ENCODE measurements around the gene ATG101. TPM values are rescaled to one million over a fixed set of nuclear protein-coding genes. Genes with fewer than 3 reads are reported as not detected.
A peak's percentile ranks its signal among the peaks of the same experiment; 100 is the strongest.

The ATG101 gene
- total RNA-seq, 1 experiment from 2014 or later, result 44.6 TPM

DNA sequence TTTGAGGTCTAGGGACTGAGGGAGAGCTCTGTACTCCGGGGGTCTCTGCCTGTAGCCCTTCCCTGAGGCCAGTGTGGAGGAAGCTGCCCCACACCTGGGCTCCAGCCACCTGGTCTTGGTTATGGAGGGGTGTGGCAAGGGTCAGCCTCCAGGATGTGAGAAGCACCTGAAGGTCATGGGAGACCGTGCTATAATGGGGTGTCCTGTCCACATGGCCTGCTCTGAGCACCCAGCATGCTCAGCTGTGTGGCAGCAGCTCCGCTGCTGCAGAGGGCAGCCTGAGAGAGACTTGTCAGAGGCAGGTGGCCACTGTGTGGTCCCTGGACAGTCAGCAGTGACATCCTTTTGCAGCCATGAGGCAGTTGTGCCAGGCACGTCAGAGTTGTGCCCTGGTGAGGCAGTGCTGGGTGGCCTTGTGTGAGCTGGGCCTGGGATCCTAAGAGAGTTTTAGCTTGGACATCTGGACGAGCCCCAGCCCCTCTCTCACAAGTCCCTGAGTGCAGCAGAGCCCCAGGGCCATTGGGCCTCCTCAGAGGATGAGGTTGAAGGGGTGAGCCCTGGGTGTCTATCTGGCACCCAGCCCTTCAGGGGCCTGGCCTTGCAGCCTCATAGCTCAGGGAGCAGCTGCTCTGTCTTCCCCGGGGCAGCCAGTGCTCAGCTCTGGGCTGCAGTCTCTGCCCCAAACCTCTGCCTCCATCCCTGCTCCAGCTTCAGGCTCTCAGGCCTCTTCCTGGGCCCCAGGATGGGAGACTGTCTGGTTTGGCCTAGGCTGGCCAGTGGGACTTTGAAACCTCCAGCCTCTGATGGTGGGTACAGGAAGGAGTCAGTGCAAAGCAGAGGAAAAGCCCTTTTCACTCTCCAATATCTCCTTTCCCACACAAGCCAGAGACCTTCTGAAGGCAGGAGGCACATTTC, 7.4 kb upstream of the ATG101 start:
- Histone ChIP-seq H3K4me2 (no peak overlapping the region), H3K27ac (no peak overlapping the region), H2AFZ (no peak overlapping the region), H3K9me3 (ENCODE audit: insufficient read depth, low read depth) (no peaks in the 10 kb centered on the region), H3F3A (ENCODE audit: insufficient read depth, low read depth) (no peaks in the 10 kb centered on the region), H3K4me1 (replicated peaks; ENCODE audit: insufficient read depth) (no peaks in the 10 kb centered on the region), H4K20me1 (ENCODE audit: insufficient read depth) (no peaks in the 10 kb centered on the region), H3K4me3 (no peak overlapping the region), H3K79me2 (ENCODE audit: low read depth) (no peaks in the 10 kb centered on the region), H3K36me3 (ENCODE audit: low read depth) (no peaks in the 10 kb centered on the region), H3K9me2 (ENCODE audit: insufficient read depth) (no peaks in the 10 kb centered on the region), H3K27me3 (ENCODE audit: insufficient read depth, low read depth) (peaks cover 6% of the 10 kb centered on the region; the same call in 1 of the 2 replicates)
- ChIA-PET CTCF (no interaction called here), POLR2A (ENCODE audit: unreplicated experiment) (interaction anchor here (1.1 kb wide), 1 partner anchor 11 kb away, joined by 3 read pairs; the partner anchor contains the start of gene NR4A1)
- intact Hi-C loops (cut with micrococcal nuclease; ENCODE audit: unreplicated experiment), result no loop called here
- no peak for DNase-seq
- no TSS peak for BruUV-seq (replicated peaks)
- TF ChIP-seq, protein P1, sequence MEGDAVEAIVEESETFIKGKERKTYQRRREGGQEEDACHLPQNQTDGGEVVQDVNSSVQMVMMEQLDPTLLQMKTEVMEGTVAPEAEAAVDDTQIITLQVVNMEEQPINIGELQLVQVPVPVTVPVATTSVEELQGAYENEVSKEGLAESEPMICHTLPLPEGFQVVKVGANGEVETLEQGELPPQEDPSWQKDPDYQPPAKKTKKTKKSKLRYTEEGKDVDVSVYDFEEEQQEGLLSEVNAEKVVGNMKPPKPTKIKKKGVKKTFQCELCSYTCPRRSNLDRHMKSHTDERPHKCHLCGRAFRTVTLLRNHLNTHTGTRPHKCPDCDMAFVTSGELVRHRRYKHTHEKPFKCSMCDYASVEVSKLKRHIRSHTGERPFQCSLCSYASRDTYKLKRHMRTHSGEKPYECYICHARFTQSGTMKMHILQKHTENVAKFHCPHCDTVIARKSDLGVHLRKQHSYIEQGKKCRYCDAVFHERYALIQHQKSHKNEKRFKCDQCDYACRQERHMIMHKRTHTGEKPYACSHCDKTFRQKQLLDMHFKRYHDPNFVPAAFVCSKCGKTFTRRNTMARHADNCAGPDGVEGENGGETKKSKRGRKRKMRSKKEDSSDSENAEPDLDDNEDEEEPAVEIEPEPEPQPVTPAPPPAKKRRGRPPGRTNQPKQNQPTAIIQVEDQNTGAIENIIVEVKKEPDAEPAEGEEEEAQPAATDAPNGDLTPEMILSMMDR (conservative IDR thresholded peaks at IDR 0.05), result no peak
- TF ChIP-seq EZH2 (IDR thresholded peaks at IDR 0.05; ENCODE audit: low read depth), result no peak

DNA sequence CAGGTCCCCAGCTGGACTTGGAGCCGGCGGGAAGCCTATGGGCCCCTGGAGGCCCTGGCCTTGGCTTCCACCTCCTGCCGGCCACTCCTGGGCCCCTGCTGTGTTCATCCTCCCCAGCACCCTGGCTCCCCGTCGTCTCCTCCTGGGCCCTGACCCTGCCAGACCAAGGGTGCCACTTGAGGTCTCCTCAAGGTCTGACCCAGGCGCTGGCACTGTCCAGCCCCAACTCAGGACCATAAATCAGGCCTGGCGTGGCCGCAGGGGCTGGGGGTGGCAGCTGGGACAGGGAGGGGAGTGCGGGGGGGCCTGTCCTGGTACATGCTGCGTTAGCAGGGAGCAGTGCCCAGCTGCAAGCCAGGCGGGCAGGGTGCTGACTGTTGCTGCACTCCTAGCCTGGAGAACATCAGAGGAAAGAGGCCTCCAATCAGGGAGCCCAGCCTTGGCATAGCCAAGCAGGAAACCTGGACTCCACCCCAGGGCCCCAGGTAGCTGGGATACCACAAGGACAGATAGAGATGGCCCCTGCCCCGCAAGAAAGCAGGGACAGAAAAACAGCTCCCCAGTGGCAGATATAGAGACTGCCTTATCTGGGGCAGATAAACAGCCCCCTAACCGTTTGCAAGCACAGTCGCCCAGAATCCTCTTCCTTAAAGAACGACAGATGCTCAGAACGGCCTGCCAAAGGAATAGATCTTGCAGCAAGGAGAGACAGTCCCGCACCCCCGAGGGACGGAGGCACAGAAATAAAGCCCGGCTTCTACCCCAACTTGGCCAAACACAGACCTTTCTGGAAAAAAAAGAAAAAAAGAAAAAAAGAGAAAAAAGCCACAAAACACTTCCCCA, 6.5 kb upstream of the ATG101 start:
- Histone ChIP-seq H3K4me3 (no peak overlapping the region), H3K4me1 (replicated peaks; ENCODE audit: insufficient read depth) (no peaks in the 10 kb centered on the region), H3K27me3 (ENCODE audit: insufficient read depth, low read depth) (peaks cover 6% of the 10 kb centered on the region; the same call in 1 of the 2 replicates), H3K79me2 (ENCODE audit: low read depth) (no peaks in the 10 kb centered on the region), H2AFZ (no peak overlapping the region), H3K27ac (no peak overlapping the region), H3K9me3 (ENCODE audit: insufficient read depth, low read depth) (no peaks in the 10 kb centered on the region), H4K20me1 (ENCODE audit: insufficient read depth) (no peaks in the 10 kb centered on the region), H3K4me2 (no peak overlapping the region), H3K36me3 (ENCODE audit: low read depth) (no peaks in the 10 kb centered on the region), H3F3A (ENCODE audit: insufficient read depth, low read depth) (no peaks in the 10 kb centered on the region), H3K9me2 (ENCODE audit: insufficient read depth) (no peaks in the 10 kb centered on the region)
- CTCF ChIA-PET, result interaction anchor here (0.9 kb wide), 1 partner anchor 38 kb away, joined by 3 read pairs; no protein-coding TSS in a partner anchor
- intact Hi-C loops (cut with micrococcal nuclease; ENCODE audit: unreplicated experiment), result no loop called here
- POLR2A ChIA-PET (ENCODE audit: unreplicated experiment), result interaction anchor here (0.5 to 1.1 kb wide), 2 partner anchors 12 to 402 kb away, joined by 3 read pairs; partner anchors contain the start of gene NR4A1
- TF ChIP-seq, protein P1 (conservative IDR thresholded peaks at IDR 0.05), result no peak
- TF ChIP-seq EZH2 (IDR thresholded peaks at IDR 0.05; ENCODE audit: low read depth), result no peak
- DNase-seq, result no peak
- BruUV-seq (replicated peaks), result no TSS peak

DNA sequence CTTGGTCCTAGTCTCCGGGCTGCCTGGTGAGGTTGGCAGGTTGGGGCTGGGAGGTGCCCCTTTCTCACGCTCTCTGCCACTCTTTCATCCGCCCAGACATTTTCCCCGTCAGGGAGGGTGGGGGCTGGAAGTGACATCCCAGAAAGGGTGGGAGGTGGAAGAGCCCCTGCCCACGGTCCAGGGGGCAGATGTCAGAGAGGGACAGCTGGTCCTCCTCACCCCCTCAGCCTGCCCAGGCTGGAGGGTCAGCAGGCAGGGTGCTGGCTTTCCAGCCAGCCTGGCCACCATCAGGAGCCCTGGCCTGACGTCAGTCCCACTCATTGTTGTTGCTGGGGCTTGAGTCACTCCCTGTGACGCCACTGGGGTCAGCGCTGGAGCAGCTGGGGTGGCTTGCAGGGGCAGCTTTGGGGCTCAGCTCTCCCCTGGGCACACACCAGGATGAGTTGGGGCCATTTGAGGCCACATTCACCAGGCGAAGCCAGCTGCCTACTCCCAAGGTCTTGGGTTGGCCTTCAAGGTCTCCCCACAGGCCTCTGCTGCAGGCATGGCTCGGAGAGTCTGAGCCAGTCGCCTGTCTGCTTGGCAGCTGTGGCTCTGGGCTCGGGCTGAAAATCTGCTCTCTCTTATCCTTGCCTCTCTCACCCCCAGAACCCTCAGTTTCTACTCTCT, 5.7 kb upstream of the ATG101 start:
- H3K79me2 ChIP-seq (ENCODE audit: low read depth), result no peaks in the 10 kb centered on the region
- BruUV-seq (replicated peaks), result TSS peak; percentile 71
- H3K4me3 ChIP-seq, result no peak overlapping the region
- H3K4me2 ChIP-seq, result no peak overlapping the region
- POLR2A ChIA-PET (ENCODE audit: unreplicated experiment), result interaction anchor here (0.5 to 0.6 kb wide), 2 partner anchors 401 to 781 kb away, joined by 3 to 14 read pairs; no protein-coding TSS in a partner anchor
- TF ChIP-seq EZH2 (IDR thresholded peaks at IDR 0.05; ENCODE audit: low read depth), result no peak
- TF ChIP-seq, protein P1 (conservative IDR thresholded peaks at IDR 0.05), result no peak
- CTCF ChIA-PET, result interaction anchor here (0.5 to 0.9 kb wide), 3 partner anchors 20 to 39 kb away, joined by 3 to 9 read pairs (median 4); no protein-coding TSS in a partner anchor
- no peaks in the 10 kb centered on the region for H3K36me3 ChIP-seq (ENCODE audit: low read depth)
- no peaks in the 10 kb centered on the region for H3K9me2 ChIP-seq (ENCODE audit: insufficient read depth)
- peak in 1 of 2 experiments; percentile 52 for DNase-seq
- H3K9me3 ChIP-seq (ENCODE audit: insufficient read depth, low read depth), result no peaks in the 10 kb centered on the region
- H4K20me1 ChIP-seq (ENCODE audit: insufficient read depth), result no peaks in the 10 kb centered on the region
- H3K27ac ChIP-seq, result no peak overlapping the region
- H2AFZ ChIP-seq, result no peak overlapping the region
- intact Hi-C loops (cut with micrococcal nuclease; ENCODE audit: unreplicated experiment), result no loop called here
- H3K4me1 ChIP-seq (replicated peaks; ENCODE audit: insufficient read depth), result 0 out of 2 replicates have a peak, but pooled peaks cover 1% of the 10 kb centered on the region
- H3F3A ChIP-seq (ENCODE audit: insufficient read depth, low read depth), result peaks cover 3% of the 10 kb centered on the region
- H3K27me3 ChIP-seq (ENCODE audit: insufficient read depth, low read depth), result peaks cover 6% of the 10 kb centered on the region; the same call in 1 of the 2 replicates

Data from PC-9 (cell line).